ENCODE results near the gene PLCB1.

The PLCB1 gene

DNA sequence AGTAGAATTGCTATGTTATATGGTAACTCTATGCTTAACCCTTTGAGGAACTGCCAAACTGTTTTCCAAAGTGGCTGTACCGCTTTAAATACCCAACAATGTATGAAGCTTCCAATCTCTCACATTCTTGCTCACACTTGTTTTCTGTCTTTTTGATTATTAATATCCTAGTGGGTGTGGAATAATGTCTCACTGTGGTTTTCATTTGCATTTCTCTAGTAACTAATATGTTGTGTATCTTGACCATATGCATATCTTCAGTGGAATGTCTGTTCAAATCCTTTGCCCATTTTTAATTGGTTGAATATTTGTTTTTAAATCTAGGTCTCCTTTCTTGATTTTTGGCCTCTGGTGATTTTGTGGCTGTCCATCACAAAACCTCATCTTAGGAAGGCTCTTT is 759.0 kb downstream of the PLCB1 start:
- in situ Hi-C loops (cut with HindIII; ENCODE audit: low sequenced_read_pairs), result no loop called here
- no peak overlapping the region for H3K4me3 ChIP-seq (ENCODE audit: low read depth, low read length)
- TF ChIP-seq, protein P1, sequence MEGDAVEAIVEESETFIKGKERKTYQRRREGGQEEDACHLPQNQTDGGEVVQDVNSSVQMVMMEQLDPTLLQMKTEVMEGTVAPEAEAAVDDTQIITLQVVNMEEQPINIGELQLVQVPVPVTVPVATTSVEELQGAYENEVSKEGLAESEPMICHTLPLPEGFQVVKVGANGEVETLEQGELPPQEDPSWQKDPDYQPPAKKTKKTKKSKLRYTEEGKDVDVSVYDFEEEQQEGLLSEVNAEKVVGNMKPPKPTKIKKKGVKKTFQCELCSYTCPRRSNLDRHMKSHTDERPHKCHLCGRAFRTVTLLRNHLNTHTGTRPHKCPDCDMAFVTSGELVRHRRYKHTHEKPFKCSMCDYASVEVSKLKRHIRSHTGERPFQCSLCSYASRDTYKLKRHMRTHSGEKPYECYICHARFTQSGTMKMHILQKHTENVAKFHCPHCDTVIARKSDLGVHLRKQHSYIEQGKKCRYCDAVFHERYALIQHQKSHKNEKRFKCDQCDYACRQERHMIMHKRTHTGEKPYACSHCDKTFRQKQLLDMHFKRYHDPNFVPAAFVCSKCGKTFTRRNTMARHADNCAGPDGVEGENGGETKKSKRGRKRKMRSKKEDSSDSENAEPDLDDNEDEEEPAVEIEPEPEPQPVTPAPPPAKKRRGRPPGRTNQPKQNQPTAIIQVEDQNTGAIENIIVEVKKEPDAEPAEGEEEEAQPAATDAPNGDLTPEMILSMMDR (IDR thresholded peaks at IDR 0.05; ENCODE audit: low read depth, low read length, missing control alignments), result no peak
- no peak for DNase-seq (ENCODE audit: low read depth)

DNA sequence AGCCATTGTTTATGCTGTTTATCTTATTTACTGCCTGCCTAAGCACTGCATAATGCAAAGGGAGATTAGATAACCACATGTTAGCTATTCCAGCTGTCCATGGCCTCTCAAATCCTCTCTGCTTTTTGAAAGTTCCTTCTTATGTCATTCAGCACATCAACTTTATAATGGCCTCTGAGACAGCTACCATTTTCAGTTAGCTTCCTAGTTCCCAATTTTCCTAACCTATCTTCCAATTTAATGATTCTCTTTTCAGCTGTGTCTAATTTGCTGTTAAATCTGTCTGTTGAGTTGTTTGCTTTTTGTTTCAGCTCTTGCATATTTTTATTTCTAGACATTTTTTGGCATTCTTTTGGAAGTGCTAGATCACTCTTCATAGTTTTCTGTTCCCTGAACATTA is 763.4 kb downstream of the PLCB1 start:
- H3K4me3 ChIP-seq (ENCODE audit: low read depth, low read length), result no peak overlapping the region
- in situ Hi-C loops (cut with HindIII; ENCODE audit: low sequenced_read_pairs), result no loop called here
- DNase-seq (ENCODE audit: low read depth), result no peak
- TF ChIP-seq, protein P1 (IDR thresholded peaks at IDR 0.05; ENCODE audit: low read depth, low read length, missing control alignments), result no peak

- H3K4me3 ChIP-seq (ENCODE audit: low read depth, low read length), result no peak overlapping the region
- TF ChIP-seq, protein P1 (IDR thresholded peaks at IDR 0.05; ENCODE audit: low read depth, low read length, missing control alignments), result no peak
- in situ Hi-C loops (cut with HindIII; ENCODE audit: low sequenced_read_pairs), result no loop called here
- DNase-seq (ENCODE audit: low read depth), result no peak
Observed at GRCh38 chr20:8898823-8899222, 766.8 kb downstream of the PLCB1 start.

- DNase-seq (ENCODE audit: low read depth), result no peak
- H3K4me3 ChIP-seq (ENCODE audit: low read depth, low read length), result no peak overlapping the region
- TF ChIP-seq, protein P1 (IDR thresholded peaks at IDR 0.05; ENCODE audit: low read depth, low read length, missing control alignments), result no peak
- in situ Hi-C loops (cut with HindIII; ENCODE audit: low sequenced_read_pairs), result no loop called here
Observed at GRCh38 chr20:8901237-8902025, 769.4 kb downstream of the PLCB1 start.

DNA sequence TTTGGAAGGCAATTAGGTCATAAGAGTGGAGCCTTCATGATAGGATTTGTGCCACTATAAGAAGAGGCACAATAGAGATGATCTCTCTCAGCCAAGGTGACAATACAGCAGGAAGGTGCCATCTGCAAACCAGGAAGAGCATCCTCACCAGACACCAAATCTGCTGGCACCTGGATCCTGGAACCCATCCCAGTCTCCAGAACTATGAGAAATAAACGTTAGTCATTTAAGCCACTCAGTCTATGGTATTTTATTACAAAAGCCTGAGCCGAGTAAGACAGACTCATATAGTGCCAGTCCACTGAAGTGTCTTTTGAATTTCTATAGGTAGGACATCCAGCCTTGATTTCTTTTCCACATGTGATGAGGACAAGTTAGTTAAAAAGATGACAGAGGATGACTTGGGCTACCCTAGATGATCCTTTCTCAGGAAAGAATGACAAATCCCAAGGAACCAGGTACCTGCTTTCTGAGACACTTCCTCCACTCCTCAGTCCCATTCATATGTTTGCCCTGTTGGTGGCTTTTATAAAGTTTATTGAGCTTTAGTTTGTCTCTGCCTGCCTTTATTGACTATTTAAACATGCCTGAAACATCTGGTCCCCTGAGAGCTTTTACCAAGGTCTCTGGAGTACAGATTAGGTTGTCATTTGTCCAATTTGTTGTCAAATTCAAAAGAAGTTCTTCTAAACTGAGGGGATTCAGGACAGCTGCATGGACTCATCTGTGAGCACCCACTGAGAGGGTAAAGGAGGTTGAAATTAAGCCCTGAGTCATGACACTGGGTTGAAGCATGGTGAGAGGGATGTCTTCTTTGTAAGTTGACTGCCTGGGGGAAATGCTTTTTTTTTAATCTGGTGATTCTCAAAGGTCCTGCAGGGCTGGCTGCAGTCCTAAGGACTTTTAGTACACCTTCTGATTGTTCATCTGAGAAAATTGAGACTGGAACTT is 771.9 kb downstream of the PLCB1 start:
- TF ChIP-seq, protein P1 (IDR thresholded peaks at IDR 0.05; ENCODE audit: low read depth, low read length, missing control alignments), result no peak
- H3K4me3 ChIP-seq (ENCODE audit: low read depth, low read length), result no peak overlapping the region
- no peak for DNase-seq (ENCODE audit: low read depth)
- in situ Hi-C loops (cut with HindIII; ENCODE audit: low sequenced_read_pairs), result no loop called here

DNA sequence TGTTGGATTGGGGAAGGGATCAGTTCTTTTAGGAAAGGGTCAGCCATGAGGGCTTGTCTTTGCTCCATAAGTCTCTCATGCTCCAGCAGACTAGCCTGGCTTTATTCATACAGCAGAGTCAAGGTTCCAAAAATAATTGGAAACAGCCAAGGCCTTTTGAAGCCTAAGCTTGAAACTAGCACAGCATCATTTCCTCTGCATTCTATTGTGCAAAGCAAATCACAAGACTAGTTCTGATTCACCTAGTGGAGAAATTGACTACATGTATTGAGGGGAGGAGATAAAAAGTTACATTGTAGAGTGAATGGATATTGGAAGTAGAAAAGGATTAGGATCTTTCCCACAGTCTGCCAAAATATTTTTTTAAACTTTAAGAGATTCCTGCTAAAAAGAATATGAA is 777.5 kb downstream of the PLCB1 start:
- DNase-seq (ENCODE audit: low read depth), result no peak
- in situ Hi-C loops (cut with HindIII; ENCODE audit: low sequenced_read_pairs), result no loop called here
- H3K4me3 ChIP-seq (ENCODE audit: low read depth, low read length), result no peak overlapping the region
- TF ChIP-seq, protein P1 (IDR thresholded peaks at IDR 0.05; ENCODE audit: low read depth, low read length, missing control alignments), result no peak
